Astrocyte (in vitro differentiated cells and primary cell): ENCODE measurements around the gene CELA3B.
A peak's percentile ranks its signal among the peaks of the same experiment; 100 is the strongest.

Source experiments
- CTCF ChIP-seq: IDR thresholded peaks from 2 replicates; pipeline ENCODE4 v1.5.1; 2011; ENCODE audit warnings: low read depth, mild to moderate bottlenecking, inconsistent platforms, low read length, moderate library complexity; ENCODE audit not compliant: insufficient read depth
- EZH2 ChIP-seq: IDR thresholded peaks from 2 replicates; pipeline ENCODE4 v1.6.1; 2012; ENCODE audit warnings: mild to moderate bottlenecking, low read length, inconsistent platforms; ENCODE audit not compliant: insufficient read depth

- TF ChIP-seq CTCF (peak; percentile 37), EZH2 (no peak)
These were observed 42.0 kb downstream of the CELA3B start for GRCh38 chr1:22018583-22019559.
